HepG2 (cell line): Measurements from ENCODE around the gene CPED1. TPM values are rescaled to one million over a fixed set of nuclear protein-coding genes. Genes with fewer than 3 reads are reported as not detected.

Source experiments
- ATAC-seq: fragments of 200-7000 bp; cut with Tn5 transposase; 3 replicates; pipeline ENCODE4 v1.9.1; 2020; ENCODE audit warnings: mild to moderate bottlenecking, moderate library complexity
- BruUV-seq: library from RNA; stranded (reverse); fragments of 400-500 nt; replicated peaks from 2 replicates; lab custom pipeline; 2021; lab: Mats Ljungman, UMichigan
- CTCF ChIA-PET: fragments of 300-600 bp; formaldehyde crosslinking; extraction: SDS; loops from one replicate; lab custom pipeline; 2021; ENCODE audit warnings: low total read pairs, inconsistent platforms, low intra/inter-chr PET ratio; lab: Yijun Ruan, JAX
- POLR2A ChIA-PET: fragments of 350-600 bp; sonication (Branson Sonifier 250); formaldehyde crosslinking; loops from one replicate; lab custom pipeline; 2020; ENCODE audit warnings: antibody characterized with exemption, inconsistent platforms; lab: Yijun Ruan, JAX
- DNase-seq: peaks from one replicate; pipeline ENCODE4 v3.0.0-alpha.2; 2015; ENCODE audit warnings: low spot score
- FAIRE-seq: peaks from 3 replicates; lab custom pipeline; 2011; peaks lifted over from hg19 to GRCh38; lab: Jason Lieb, UNC
- H2AFZ ChIP-seq: one replicate; pipeline ENCODE4 v1.6.1; 2011; ENCODE audit warnings: low read length, inconsistent platforms
- H3K27ac ChIP-seq: fragments of 300-600 bp; 3 replicates; pipeline ENCODE4 v1.8.0; 2011; ENCODE audit warnings: mixed run types, mild to moderate bottlenecking, mixed read lengths, low read length, inconsistent platforms; ENCODE audit not compliant: insufficient read depth; ENCODE audit errors: extremely low read length
- H3K27me3 ChIP-seq, 2 experiments: fragments of 200-600 bp in 1 of 2; 2 replicates in 1 of 2; 3 replicates in 1 of 2; pipeline versions ENCODE4 v1.6.0 to v1.8.0; 2011; ENCODE audit warnings: low read length in 2 of 2, mild to moderate bottlenecking in 2 of 2, moderate library complexity in 2 of 2, inconsistent platforms in 1 of 2; ENCODE audit not compliant: insufficient read depth in 2 of 2, control insufficient read depth in 1 of 2
- H3K36me3 ChIP-seq, 2 experiments: fragments of 200-600 bp in 1 of 2; replicated peaks in 1 of 2; 2 replicates in 1 of 2; 3 replicates in 1 of 2; pipeline versions ENCODE4 v1.5.1 to v1.8.0; 2011; ENCODE audit warnings: low read length in 2 of 2, inconsistent platforms in 1 of 2; ENCODE audit not compliant: insufficient read depth in 2 of 2, control insufficient read depth in 1 of 2
- H3K4me1 ChIP-seq: 2 replicates; pipeline ENCODE4 v1.5.1; 2012; ENCODE audit warnings: low read length, inconsistent platforms; ENCODE audit not compliant: insufficient read depth
- H3K4me2 ChIP-seq: 2 replicates; pipeline ENCODE4 v1.6.0; 2011; ENCODE audit warnings: low read depth, low read length, inconsistent platforms
- H3K4me3 ChIP-seq, 3 experiments: fragments of 200-600 bp in 1 of 3; sonication (generic), shearing (Covaris generic) in 1 of 3; replicated peaks in 1 of 3; 2 replicates each; pipeline ENCODE4 v1.5.1; 2011 to 2016; ENCODE audit warnings: low read length in 3 of 3, inconsistent platforms in 2 of 3, low read depth in 2 of 3, mild to moderate bottlenecking in 2 of 3, control low read depth in 1 of 3, mixed read lengths in 1 of 3; ENCODE audit not compliant: insufficient read depth in 1 of 3
- H3K79me2 ChIP-seq: one replicate; pipeline ENCODE4 v1.6.1; 2011; ENCODE audit warnings: low read length, inconsistent platforms; ENCODE audit not compliant: insufficient read depth
- H3K9ac ChIP-seq: 2 replicates; pipeline ENCODE4 v1.6.0; 2011; ENCODE audit warnings: mild to moderate bottlenecking, low read depth, low read length, inconsistent platforms; ENCODE audit not compliant: insufficient read depth
- H3K9me3 ChIP-seq: 2 replicates; pipeline ENCODE4 v1.5.1; 2012; ENCODE audit warnings: mild to moderate bottlenecking, low read length
- H4K20me1 ChIP-seq: 2 replicates; pipeline ENCODE4 v1.6.0; 2011; ENCODE audit warnings: inconsistent platforms, mild to moderate bottlenecking, low read length, moderate library complexity; ENCODE audit not compliant: insufficient read depth
- GTF2F1 ChIP-seq: fragments of 150-350 bp; IDR thresholded peaks from 2 replicates; pipeline ENCODE4 v1.6.1; 2014; ENCODE audit warnings: low read length
- PRDM4 ChIP-seq: sonication (generic); formaldehyde crosslinking; IDR thresholded peaks from 2 replicates; pipeline ENCODE4 v1.9.0; 2021; ENCODE audit warnings: missing genetic modification reagents, borderline replicate concordance
- U2AF2 ChIP-seq: fragments of 200-400 bp; formaldehyde crosslinking; IDR thresholded peaks from 2 replicates; pipeline ENCODE4 v1.6.1; 2017; ENCODE audit warnings: low read depth, mild to moderate bottlenecking, low read length
- ZNF281 ChIP-seq: sonication (generic); formaldehyde crosslinking; IDR thresholded peaks from 2 replicates; pipeline ENCODE4 v1.4.0; 2020; ENCODE audit warnings: missing genetic modification reagents, borderline replicate concordance
- WGBS: methylation state at CpG from one replicate; pipeline ENCODE4 v1.1.6; 2017; ENCODE audit warnings: low lambda C conversion rate; 5-methylcytosine and 5-hydroxymethylcytosine counted together
- in situ Hi-C: cut with HindIII; loops from 2 replicates; pipeline ENCODE4 v1.10.0; 2017; ENCODE audit warnings: low pct_unique_long_range_greater_than_20kb; ENCODE audit not compliant: extremely low pct_ligation_motif_present
- intact Hi-C: fragments of 100-400 bp; cut with micrococcal nuclease; formaldehyde crosslinking; loops from one replicate; pipeline ENCODE4 v1.10.0; 2022; ENCODE audit not compliant: unreplicated experiment
- polyA plus RNA-seq, 8 experiments: library from polyadenylated mRNA; depleted of rRNA in 3 of 8; stranded (reverse) in 7 of 8; unstranded in 1 of 8; fragments of >200 nt; fragmentation: Illumina TruSeq in 4 of 8; extraction: Trizol in 4 of 8; gene quantifications; 2 replicates each; pipeline versions ENCODE4 v1.2.1 to v1.2.3, GENCODE V29; 2011 to 2016; ENCODE audit warnings: low read depth in 4 of 8, missing spikeins in 1 of 8, mixed read lengths in 1 of 8; ENCODE audit not compliant: insufficient read depth in 1 of 8
- total RNA-seq, 5 experiments: library from RNA; depleted of rRNA; stranded (reverse); fragments of >200 nt; fragmentation: Illumina TruSeq; extraction: Trizol; gene quantifications; 2 replicates each; pipeline ENCODE4 v1.2.3, GENCODE V29; 2016; ENCODE audit warnings: low read depth in 1 of 5
- TF ChIP-seq, protein P1 (sequence below): sonication (generic); formaldehyde crosslinking; IDR thresholded peaks from 2 replicates; pipeline ENCODE4 v1.5.0; 2020; ENCODE audit warnings: mild to moderate bottlenecking, missing genetic modification reagents

The CPED1 gene
- total and polyA plus RNA-seq, 2 of the 13 experiments (the other 11 are each of a cell fraction or from before 2014, with no cell fraction given), result 11.5 to 27.0 TPM

DNA sequence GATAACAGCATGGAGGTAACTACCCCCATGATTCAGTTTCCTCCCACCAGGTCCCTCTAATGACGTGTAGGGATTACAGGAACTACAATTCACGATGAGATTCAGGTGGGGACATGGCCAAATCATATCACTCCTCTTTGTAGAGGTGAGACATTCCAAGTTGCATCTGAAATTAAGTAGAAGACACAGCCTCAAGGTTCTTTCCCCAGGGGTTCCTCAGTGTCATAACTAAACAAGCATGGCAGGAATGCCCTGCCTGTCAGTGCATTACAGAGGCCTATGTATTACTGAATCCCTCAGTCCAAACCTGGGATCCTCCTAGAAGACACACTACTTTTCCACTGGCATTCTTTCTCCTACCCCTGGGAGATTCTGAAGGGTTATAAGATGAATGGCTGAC, 297.7 kb downstream of the CPED1 start:
- Histone ChIP-seq H3K9ac (no peak overlapping the region), H3K4me2 (no peak overlapping the region), H3K27ac (no peak overlapping the region), H3K79me2 (no peaks in the 10 kb centered on the region), H4K20me1 (no peaks in the 10 kb centered on the region), H3K27me3 (no peaks in the 10 kb centered on the region), H2AFZ (no peak overlapping the region), H3K36me3 (no peaks in the 10 kb centered on the region), H3K4me3 (no peak overlapping the region), H3K9me3 (peaks cover 14% of the 10 kb centered on the region), H3K4me1 (no peaks in the 10 kb centered on the region)
- no peak for DNase-seq
- TF ChIP-seq ZNF281 (CRISPR knock-in tag) (no peak), U2AF2 (no peak), PRDM4 (CRISPR knock-in tag) (no peak), GTF2F1 (no peak)
- TF ChIP-seq, protein P1, sequence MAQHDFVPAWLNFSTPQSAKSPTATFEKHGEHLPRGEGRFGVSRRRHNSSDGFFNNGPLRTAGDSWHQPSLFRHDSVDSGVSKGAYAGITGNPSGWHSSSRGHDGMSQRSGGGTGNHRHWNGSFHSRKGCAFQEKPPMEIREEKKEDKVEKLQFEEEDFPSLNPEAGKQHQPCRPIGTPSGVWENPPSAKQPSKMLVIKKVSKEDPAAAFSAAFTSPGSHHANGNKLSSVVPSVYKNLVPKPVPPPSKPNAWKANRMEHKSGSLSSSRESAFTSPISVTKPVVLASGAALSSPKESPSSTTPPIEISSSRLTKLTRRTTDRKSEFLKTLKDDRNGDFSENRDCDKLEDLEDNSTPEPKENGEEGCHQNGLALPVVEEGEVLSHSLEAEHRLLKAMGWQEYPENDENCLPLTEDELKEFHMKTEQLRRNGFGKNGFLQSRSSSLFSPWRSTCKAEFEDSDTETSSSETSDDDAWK (CRISPR knock-in tag), result no peak
- POLR2A ChIA-PET, result no interaction called here
- in situ Hi-C loops (no loop called here), intact Hi-C loops (no loop called here)
- BruUV-seq, result no TSS peak
- ATAC-seq, result no peak
- CTCF ChIA-PET, result no interaction called here
- WGBS, result 38% methylated on average over 2 of the region's 2 CpGs
- FAIRE-seq, result no peak
